Endodermal cell (in vitro differentiated cells): Measurements from ENCODE around the gene MCAM. TPM values are rescaled to one million over a fixed set of nuclear protein-coding genes. Genes with fewer than 3 reads are reported as not detected.

Experiments used
- DNase-seq: peaks from one replicate; pipeline ENCODE4 v3.0.0-alpha.2; 2017
- H3K27ac ChIP-seq: 2 replicates; pipeline ENCODE4 v1.5.1; 2013; ENCODE audit warnings: mild to moderate bottlenecking, low read depth, low read length, moderate library complexity
- H3K27me3 ChIP-seq: 2 replicates; pipeline ENCODE4 v1.6.1; 2013; ENCODE audit warnings: mild to moderate bottlenecking, low read length, moderate library complexity; ENCODE audit not compliant: insufficient read depth, control insufficient read depth, poor library complexity, severe bottlenecking
- H3K36me3 ChIP-seq: 2 replicates; pipeline ENCODE4 v1.7.0; 2013; ENCODE audit warnings: mild to moderate bottlenecking, low read length, moderate library complexity; ENCODE audit not compliant: control insufficient read depth, insufficient read depth
- H3K4me1 ChIP-seq: one replicate; pipeline ENCODE4 v1.7.0; 2013; ENCODE audit warnings: low read length; ENCODE audit not compliant: control insufficient read depth, insufficient read depth
- H3K4me3 ChIP-seq: 2 replicates; pipeline ENCODE4 v1.5.1; 2013; ENCODE audit warnings: mild to moderate bottlenecking, low read length, moderate library complexity
- H3K9ac ChIP-seq: 2 replicates; pipeline ENCODE4 v1.6.1; 2013; ENCODE audit warnings: mild to moderate bottlenecking, low read length, moderate library complexity; ENCODE audit not compliant: poor library complexity, severe bottlenecking; ENCODE audit errors: extremely low read depth
- H3K9me3 ChIP-seq: 2 replicates; pipeline ENCODE4 v1.6.1; 2013; ENCODE audit warnings: mild to moderate bottlenecking, low read length, moderate library complexity; ENCODE audit not compliant: control insufficient read depth
- H3K27ac Mint-ChIP-seq: 2 replicates; pipeline ENCODE4 v1.8.0; 2020; ENCODE audit warnings: mixed read lengths
- H3K27me3 Mint-ChIP-seq: 2 replicates; pipeline ENCODE4 v1.8.0; 2021; ENCODE audit warnings: mild to moderate bottlenecking, mixed read lengths; ENCODE audit not compliant: insufficient read depth
- H3K36me3 Mint-ChIP-seq: 2 replicates; pipeline ENCODE4 v1.8.0; 2020; ENCODE audit warnings: low read depth, mixed read lengths
- H3K4me1 Mint-ChIP-seq: 2 replicates; pipeline ENCODE4 v1.8.0; 2020; ENCODE audit warnings: mixed read lengths
- H3K4me3 Mint-ChIP-seq: 2 replicates; pipeline ENCODE4 v1.8.0; 2020; ENCODE audit warnings: mild to moderate bottlenecking, moderate library complexity, mixed read lengths
- H3K9me3 Mint-ChIP-seq: 2 replicates; pipeline ENCODE4 v1.8.0; 2020; ENCODE audit warnings: mild to moderate bottlenecking, mixed read lengths
- WGBS, 2 experiments: methylation state at CpG; one replicate each; pipeline versions ENCODE4 v1.1.5 to v1.1.7; 2013; ENCODE audit warnings: missing lambda C conversion rate in 2 of 2, mixed read lengths in 1 of 2; ENCODE audit not compliant: insufficient coverage in 1 of 2, insufficient read length in 1 of 2; 5-methylcytosine and 5-hydroxymethylcytosine counted together
- total RNA-seq, 2 donors: library from RNA; stranded (reverse); fragmentation: NEBNext Ultra II Directional in 1 of 2; extraction: Animal tissue kit (Norgen Biotek cat#: 25700) in 1 of 2; gene quantifications; 2 replicates in 1 of 2; 3 replicates in 1 of 2; pipeline ENCODE4 v1.2.1, GENCODE V29; 2021
- TF ChIP-seq, protein P1 (sequence below): fragments of 200-600 bp; sonication (generic); conservative IDR thresholded peaks from 2 replicates; pipeline ENCODE4 v1.5.0; 2021; ENCODE audit warnings: antibody characterized with exemption, mild to moderate bottlenecking

Gene MCAM
- total RNA-seq, 2 donors from 2014 or later, result 21.9 to 28.3 TPM

DNA sequence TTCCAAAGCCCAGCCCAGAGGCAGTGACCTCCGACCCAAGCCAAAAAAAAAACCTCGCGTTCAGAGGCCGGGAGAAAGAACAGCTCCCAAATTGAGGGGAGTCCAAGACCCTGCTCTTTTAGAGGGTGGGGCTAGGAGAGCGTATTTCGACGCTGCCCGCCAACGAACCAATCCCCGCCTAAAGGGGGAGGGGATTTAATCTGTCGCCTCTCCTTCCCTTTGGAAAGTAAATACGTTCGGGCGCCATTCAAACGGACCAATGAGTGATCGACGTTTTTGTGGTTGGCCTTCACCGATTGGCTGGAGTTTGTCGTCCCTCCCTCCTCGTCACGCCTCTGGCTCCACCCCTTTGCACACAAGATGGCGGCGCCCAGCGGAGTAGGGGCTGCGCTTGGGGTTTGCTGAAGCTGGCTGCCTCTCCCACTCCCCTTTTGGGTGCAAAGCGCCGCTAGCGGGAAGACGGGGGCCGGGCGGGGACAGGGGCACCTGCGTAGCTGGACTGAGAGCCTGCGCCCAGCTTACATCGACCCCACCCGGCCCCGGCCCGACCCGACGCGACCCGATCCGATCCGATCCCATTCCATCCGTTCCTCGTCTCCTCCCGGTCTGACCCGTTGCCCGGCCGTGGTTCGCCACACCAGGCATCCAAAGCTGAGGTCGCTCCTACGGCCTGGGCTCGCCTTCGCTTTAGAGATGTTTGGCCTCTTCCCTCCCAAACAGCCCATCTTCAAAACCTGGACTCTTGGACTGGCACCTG, 17.4 kb upstream of the MCAM start, which contains the start of gene RNF26:
Gene RNF26, plus strand, starts transcription at position 354 of the 757 bp plus-strand sequence. CDS start 596 bp downstream, outside the sequence.
- Histone ChIP-seq H3K4me1 (peaks cover 16% of the 10 kb centered on the region), H3K27ac (no peak within 1 kb of the TSS)
- H3K36me3 Mint-ChIP-seq, result peaks cover 5% of the 10 kb centered on the region

DNA sequence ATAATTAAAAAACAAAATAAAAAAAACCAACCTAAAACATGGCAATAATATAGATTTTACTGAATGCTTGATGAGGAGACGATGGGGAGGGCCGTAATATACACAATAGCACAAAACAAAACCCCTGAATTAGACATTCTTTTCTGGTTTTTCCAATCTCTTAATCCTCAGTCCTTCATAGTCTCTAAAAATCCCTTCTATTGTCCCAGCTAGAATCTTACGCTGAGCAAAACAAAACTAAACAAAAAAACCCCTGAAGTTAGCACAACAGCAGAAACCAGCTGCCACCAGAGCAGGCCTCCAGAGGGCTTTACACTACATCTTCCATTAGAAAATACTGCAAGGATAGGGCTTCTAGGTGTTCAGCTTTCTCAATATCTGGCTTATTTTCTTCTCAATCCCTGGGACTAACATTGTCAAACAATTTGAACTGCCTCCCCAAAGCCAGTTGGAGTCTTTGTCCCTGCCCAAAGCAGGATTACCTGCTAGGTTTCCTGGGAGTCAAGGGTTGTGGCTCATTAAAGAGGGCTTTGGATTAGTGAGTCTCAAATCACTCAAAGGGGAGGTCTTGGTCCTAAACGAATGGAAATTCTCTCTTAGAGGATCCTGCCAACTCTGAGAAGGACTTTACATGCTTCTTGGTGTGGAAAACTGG, 15.3 kb upstream of the MCAM start:
- peaks cover 6% of the 10 kb centered on the region for H3K4me1 Mint-ChIP-seq
- peaks cover 8% of the 10 kb centered on the region for H3K27me3 Mint-ChIP-seq
- H3K27me3 ChIP-seq, result no peaks in the 10 kb centered on the region
- H3K9ac ChIP-seq, result no peak overlapping the region
- H3K4me1 ChIP-seq, result peaks cover 14% of the 10 kb centered on the region
- TF ChIP-seq, protein P1, sequence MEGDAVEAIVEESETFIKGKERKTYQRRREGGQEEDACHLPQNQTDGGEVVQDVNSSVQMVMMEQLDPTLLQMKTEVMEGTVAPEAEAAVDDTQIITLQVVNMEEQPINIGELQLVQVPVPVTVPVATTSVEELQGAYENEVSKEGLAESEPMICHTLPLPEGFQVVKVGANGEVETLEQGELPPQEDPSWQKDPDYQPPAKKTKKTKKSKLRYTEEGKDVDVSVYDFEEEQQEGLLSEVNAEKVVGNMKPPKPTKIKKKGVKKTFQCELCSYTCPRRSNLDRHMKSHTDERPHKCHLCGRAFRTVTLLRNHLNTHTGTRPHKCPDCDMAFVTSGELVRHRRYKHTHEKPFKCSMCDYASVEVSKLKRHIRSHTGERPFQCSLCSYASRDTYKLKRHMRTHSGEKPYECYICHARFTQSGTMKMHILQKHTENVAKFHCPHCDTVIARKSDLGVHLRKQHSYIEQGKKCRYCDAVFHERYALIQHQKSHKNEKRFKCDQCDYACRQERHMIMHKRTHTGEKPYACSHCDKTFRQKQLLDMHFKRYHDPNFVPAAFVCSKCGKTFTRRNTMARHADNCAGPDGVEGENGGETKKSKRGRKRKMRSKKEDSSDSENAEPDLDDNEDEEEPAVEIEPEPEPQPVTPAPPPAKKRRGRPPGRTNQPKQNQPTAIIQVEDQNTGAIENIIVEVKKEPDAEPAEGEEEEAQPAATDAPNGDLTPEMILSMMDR, result no peak
- H3K9me3 Mint-ChIP-seq, result no peaks in the 10 kb centered on the region
- H3K27ac ChIP-seq, result no peak overlapping the region
- H3K9me3 ChIP-seq, result no peaks in the 10 kb centered on the region
- H3K4me3 ChIP-seq, result no peak overlapping the region
- WGBS, 2 experiments, result 84 to 88% methylated on average over 3 to 4 of the region's 4 CpGs
- peaks cover 7% of the 10 kb centered on the region for H3K36me3 ChIP-seq
- H3K4me3 Mint-ChIP-seq, result no peak overlapping the region
- H3K36me3 Mint-ChIP-seq, result peaks cover 5% of the 10 kb centered on the region
- H3K27ac Mint-ChIP-seq, result no peak overlapping the region
- DNase-seq, result peak; percentile 36

More for the DNA sequence above, 17.4 kb upstream of the MCAM start, which contains the start of gene RNF26:
- Histone ChIP-seq H3K4me3 (peak within 1 kb of the TSS; percentile 91), H3K27me3 (peaks cover 7% of the 10 kb centered on the region), H3K9me3 (no peaks in the 10 kb centered on the region), H3K9ac (peak within 1 kb of the TSS; percentile 86), H3K36me3 (peaks cover 8% of the 10 kb centered on the region)
- H3K27me3 Mint-ChIP-seq, result peaks cover 18% of the 10 kb centered on the region
- no peaks in the 10 kb centered on the region for H3K9me3 Mint-ChIP-seq
- peak within 1 kb of the TSS; percentile 83 for H3K4me3 Mint-ChIP-seq
- 0 to 1% methylated on average over 30 to 54 of the region's 54 CpGs for WGBS, 2 experiments
- H3K27ac Mint-ChIP-seq, result peak within 1 kb of the TSS; percentile 99
- peak; percentile 98 for DNase-seq
- TF ChIP-seq, protein P1, result no peak
- peaks cover 22% of the 10 kb centered on the region for H3K4me1 Mint-ChIP-seq

DNA sequence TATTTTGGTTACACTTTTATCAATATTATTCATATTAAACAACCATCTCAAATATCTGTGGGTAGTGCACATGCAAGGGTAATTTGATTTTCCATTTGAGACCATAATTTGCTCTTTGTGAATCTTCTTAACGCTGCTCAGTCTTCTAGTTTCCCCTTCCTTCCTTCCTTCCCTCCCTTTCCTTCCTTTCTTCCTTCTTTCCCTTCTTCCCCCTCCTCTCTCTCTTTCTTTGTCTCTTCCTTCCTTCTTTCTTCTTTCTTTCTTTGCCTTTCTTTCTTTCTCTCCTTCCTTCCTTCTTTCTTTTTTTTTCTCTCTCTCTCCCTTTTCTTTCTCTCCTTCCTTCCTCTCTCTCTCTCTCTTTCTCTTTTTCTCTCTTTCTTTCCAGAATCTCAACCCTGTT, 13.3 kb upstream of the MCAM start:
- Mint-ChIP-seq H3K4me1 (peaks cover 3% of the 10 kb centered on the region), H3K27ac (no peak overlapping the region), H3K4me3 (no peak overlapping the region), H3K9me3 (no peaks in the 10 kb centered on the region), H3K36me3 (no peaks in the 10 kb centered on the region), H3K27me3 (peaks cover 8% of the 10 kb centered on the region)
- Histone ChIP-seq H3K4me3 (no peak overlapping the region), H3K27me3 (no peaks in the 10 kb centered on the region), H3K27ac (no peak overlapping the region), H3K9ac (no peak overlapping the region), H3K4me1 (peaks cover 4% of the 10 kb centered on the region), H3K36me3 (no peaks in the 10 kb centered on the region), H3K9me3 (no peaks in the 10 kb centered on the region)
- TF ChIP-seq, protein P1, result no peak
- DNase-seq, result no peak
- WGBS, 2 experiments, result 84 to 86% methylated on average over 1 of the region's 1 CpG
